HG03280 (cell line): ENCODE data around the gene HSF2.

Experiments
- ATAC-seq: cut with Tn5 transposase; IDR thresholded peaks from one replicate; pipeline ENCODE4 v1.9.1; 2021; ENCODE audit warnings: mild to moderate bottlenecking, moderate library complexity; ENCODE audit not compliant: unreplicated experiment

The HSF2 gene

DNA sequence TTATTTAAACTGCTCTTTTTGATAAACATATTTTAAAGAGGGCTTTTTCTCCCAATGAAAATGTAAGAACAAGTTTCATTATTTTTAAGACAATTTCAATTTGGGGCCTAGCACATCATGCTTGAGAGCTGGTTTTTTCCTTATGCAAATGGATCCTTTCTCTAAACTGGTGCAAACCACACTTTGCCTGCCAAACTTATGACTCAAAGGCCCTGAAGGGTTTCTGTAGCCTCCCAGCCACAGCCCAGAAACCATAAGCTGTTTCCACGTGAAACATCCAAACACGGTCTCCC, 451 bp upstream of the HSF2 start:
- ATAC-seq, result no peak

DNA sequence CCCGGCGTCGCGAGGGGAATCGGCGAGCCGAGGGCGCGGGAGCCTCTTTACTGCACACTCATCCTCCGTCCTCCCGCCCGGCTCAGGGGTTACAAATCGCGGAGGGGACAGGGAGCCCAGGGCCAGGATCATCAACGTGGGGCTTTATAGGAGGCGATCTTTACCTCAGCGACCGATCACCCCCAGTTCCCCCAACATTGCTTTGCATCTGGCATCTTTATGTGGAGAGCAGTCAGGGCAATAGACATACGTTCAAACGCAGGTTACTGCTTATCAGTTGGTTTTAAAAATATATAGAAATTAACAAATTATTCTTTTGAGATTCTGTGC, 634 bp downstream of the HSF2 start:
- ATAC-seq, result no peak

- no peak for ATAC-seq
These were observed 1.1 kb downstream of the HSF2 start for GRCh38 chr6:122400462-122401089.

GRCh38 chr6:122401104-122401503, 1.7 kb downstream of the HSF2 start:
- no peak for ATAC-seq

- no peak for ATAC-seq
These were observed 5.0 kb downstream of the HSF2 start for GRCh38 chr6:122404444-122404843.

- ATAC-seq, result no peak
These were observed 6.0 kb downstream of the HSF2 start for GRCh38 chr6:122405417-122405816.

DNA sequence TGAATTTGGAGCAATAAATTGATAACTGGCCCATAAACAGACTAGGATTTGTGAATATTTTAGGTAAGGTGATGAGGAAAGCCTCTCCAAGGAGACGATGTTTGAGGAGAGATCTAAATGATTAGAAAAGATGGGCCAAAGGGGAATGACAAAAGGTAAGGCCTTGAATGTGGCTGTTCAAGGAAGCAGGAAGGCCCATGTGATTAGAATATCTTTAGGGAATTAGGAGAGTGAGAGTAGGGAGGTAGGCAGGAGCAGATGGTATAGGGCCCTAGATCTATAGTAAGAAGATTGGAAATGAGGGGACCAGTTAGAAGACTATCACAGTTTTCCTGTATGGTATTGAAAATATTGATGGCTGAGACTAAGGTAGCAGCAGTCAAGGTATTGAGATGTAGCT, 6.7 kb downstream of the HSF2 start:
- no peak for ATAC-seq

GRCh38 chr6:122407712-122408111, 8.3 kb downstream of the HSF2 start:
- ATAC-seq, result no peak

DNA sequence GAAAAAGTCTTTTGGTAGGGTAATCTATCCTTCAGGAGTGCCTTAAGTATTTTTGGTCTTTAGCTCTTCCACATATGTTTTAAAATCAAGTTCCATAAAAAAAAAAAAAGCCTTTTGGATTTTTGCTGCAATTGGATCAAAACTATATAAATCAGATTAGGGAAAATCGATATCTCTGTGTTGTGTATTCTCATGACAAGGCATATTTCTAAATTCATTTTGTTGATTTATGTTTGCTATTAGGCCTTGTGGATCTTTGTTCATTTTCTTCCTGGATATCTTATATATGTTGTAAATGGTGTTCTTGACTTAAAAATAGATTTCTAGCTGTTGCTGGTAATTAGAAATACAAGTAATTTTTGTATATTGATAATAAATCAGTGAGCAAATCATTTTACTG, 8.8 kb downstream of the HSF2 start:
- ATAC-seq, result no peak

DNA sequence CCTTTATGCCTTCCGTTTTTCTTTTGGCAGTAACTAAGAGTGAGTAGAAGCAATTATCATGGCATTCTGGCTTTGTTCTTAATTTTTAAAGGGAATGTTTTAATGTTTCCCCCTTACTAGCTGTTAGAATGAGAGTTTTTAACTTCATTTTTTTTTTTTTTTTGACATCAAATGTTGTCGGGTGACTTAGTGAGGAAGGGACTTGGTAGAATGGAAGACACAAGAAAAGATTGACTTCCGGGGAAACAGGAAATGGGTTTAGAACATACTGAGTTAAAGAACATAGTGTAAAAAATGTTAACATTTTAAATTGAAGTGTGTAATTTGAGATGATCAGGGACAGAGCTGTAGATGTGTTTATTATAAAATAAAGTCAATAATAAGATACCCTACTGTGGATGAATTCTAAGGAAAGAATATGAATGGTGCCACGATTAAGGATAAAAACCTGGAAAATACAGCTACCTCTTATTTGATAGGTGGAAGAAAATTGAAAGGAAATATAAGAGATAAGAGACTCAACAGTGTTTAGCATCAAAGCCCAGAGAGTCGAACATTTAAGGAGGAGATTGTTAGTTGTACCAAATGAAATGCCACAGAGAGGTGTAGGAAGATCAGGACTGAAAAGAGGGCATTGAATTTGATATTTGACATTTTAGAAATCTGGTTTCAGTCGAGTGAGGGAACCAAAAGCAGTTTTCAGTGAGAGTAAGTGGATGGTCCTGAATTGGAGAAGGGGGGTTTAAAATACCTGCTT, 9.4 kb downstream of the HSF2 start:
- ATAC-seq, result no peak

GRCh38 chr6:122412001-122412400, 12.5 kb downstream of the HSF2 start:
- no peak for ATAC-seq

DNA sequence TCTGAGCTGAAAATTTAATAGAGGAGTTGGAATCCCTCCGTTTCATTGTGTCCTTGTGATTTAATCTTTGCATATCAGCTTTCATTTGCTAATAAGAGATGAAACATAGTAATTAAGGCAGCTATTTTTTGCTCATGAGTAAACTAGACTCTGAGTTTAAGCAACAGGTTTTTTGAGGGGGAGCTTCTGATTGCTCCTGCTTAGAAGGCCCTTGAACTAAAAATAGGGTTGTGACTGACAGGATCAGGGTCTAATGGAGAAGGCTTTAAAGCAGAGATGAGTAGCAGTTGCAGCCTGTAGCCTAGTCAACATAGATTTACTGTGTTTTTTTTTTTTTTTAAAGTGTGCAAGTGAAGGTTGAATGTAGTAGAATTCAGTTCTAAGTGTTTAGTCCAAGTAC, 17.4 kb downstream of the HSF2 start:
- ATAC-seq, result no peak

DNA sequence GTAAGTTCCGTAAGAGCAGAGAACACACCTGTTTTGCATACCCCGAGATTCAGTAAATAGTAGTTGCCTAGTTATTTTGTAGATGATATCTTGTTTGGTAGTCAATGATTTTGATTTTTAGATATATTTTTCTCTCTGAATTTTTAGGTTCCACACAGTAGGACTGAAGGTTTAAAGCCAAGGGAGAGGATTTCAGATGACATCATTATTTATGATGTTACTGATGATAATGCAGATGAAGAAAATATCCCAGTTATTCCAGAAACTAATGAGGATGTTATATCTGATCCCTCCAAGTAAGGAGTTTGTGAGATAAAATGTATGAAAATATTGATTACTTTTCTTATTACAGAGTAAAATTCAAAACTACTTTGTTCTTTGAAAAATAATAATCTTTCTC, 22.6 kb downstream of the HSF2 start:
- no peak for ATAC-seq

DNA sequence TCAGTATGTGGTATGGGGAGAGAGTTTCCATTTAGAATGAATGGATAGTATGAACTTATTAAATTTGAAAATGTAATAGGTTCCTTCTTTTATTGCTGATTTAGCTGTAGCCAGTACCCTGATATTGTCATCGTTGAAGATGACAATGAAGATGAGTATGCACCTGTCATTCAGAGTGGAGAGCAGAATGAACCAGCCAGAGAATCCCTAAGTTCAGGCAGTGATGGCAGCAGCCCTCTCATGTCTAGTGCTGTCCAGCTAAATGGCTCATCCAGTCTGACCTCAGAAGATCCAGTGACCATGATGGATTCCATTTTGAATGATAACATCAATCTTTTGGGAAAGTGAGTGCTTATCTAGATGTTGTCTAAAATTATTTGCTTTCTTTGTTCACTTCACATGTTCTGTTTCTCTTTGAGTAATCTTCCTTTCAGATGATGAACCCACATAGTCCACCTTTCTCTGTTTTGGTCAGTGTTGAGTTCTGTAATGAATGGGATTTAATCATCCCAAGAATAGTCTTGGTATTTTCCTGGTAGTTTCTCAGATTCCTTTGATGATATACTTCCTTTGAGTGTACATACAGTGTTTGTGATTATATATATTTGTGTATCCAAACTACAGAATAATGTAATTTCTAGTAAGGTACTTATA, 23.3 kb downstream of the HSF2 start:
- ATAC-seq, result peak; percentile 73

DNA sequence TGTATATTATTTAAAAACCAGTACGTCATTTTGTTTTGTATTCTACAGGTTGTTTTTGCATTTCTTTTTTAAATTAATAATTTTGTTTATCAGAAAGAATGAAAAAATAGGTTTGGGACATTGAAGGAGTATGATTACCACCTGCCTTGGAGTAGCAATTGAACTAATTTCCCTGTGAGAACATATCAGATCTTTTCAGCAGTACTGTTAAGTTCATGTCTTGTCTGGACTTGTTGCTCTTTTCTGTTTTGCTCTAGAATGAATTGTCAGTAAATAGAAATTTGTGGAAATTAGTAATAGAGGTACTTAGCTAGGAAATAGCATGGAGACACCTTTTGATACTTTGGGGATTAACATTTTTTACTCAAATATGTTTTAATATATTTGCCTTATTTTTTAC, 24.3 kb downstream of the HSF2 start:
- ATAC-seq, result no peak

GRCh38 chr6:122426597-122426996, 27.1 kb downstream of the HSF2 start:
- ATAC-seq, result no peak

DNA sequence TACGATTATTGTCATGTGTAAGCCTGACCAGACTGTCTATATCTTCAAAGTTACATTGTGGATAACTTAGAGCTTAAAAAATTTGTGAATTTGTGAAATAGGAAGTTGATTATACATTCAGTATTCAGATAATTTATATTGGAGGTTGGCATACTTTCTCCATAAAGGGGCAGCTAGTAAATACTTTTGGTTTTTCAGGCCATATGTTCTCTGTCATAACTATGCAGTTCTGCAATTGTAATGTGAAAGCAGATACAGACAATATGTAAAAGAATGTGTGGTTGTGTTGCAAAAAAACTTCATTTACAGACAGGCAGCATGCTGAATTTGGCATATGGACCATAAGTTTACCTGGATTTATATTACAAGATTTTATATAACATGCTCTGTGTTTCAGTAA, 29.3 kb downstream of the HSF2 start:
- ATAC-seq, result no peak

GRCh38 chr6:122429323-122429722, 29.9 kb downstream of the HSF2 start:
- no peak for ATAC-seq

GRCh38 chr6:122431780-122432179, 32.3 kb downstream of the HSF2 start:
- ATAC-seq, result no peak

- ATAC-seq, result no peak
These were observed 33.4 kb downstream of the HSF2 start for GRCh38 chr6:122432816-122433215.

DNA sequence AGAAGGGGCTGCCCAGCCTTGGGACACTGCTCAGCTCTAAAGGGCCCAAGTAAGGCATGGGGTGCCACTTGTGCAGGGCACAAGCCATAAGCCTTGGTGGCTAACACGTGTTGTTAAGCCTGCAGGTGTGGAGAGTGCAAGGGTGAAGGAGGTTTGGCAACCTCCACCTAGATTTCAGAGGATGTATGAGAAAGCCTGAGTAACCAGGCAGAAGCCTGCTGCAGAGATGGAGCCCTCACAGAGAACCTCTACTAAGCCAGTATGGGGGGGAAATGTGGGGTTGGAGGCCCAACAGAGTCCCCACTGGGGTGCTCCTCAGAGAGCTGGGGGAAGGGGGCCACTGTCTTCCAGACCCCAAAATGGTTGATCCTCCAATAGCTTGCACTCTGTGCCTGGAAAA, 39.5 kb downstream of the HSF2 start:
- ATAC-seq, result no peak

DNA sequence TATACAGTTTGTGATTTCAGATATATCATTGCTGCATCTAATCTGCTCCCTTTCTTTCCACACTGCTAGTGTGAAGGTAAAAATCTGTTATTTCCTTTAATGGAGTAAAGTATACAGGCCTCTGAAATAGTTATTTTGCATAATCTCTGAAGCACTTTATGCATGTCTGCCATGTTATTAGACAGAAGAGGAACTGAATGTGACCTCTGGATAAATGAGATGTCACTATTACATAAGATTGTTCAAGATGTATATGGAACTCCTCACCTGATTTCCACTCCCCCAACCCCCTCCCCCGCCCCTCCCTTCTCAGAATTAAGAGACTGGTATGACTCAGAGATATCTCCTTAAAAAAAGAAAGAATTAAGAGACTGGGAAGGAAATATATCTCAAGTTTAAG, 45.8 kb downstream of the HSF2 start:
- no peak for ATAC-seq

DNA sequence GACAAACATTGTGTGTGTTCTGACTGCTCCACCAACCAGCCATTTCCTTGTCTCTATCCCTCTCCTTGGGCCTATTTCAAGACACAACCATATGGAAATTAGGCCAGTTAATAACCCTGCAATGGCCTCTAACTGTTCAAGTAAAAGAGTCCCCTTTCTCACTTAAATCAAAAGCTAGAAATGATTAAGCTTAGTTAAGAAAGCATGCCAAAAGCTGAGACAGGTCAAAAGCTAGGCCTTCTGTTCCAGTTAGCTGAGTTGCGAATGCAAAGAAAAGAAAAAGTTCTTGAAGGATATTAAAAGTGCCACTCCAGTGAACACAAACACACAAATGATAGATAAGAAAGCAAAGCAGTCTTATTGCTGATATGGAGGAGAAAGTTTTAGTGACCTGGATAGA, 49.6 kb downstream of the HSF2 start:
- no peak for ATAC-seq
